Measurements from ENCODE around the gene PSMD5.

The PSMD5 gene

GRCh38 chr9:120863833-120864232, 21.1 kb upstream of the PSMD5 start:
- H3K4me3 ChIP-seq (ENCODE audit: severe bottlenecking), result no peak overlapping the region
- no peak for TF ChIP-seq CTCF (IDR thresholded peaks at IDR 0.05; ENCODE audit: poor library complexity, severe bottlenecking)
- no peak overlapping the region for H3K27ac ChIP-seq (ENCODE audit: poor library complexity, severe bottlenecking)
- H3K9me3 ChIP-seq (ENCODE audit: severe bottlenecking), result no peaks in the 10 kb centered on the region
- peaks cover 5% of the 10 kb centered on the region for H3K4me1 ChIP-seq (ENCODE audit: insufficient read depth, poor library complexity, severe bottlenecking)
- H3K27me3 ChIP-seq (ENCODE audit: insufficient read depth, poor library complexity, severe bottlenecking), result no peaks in the 10 kb centered on the region
- ATAC-seq (ENCODE audit: low read depth), result no peak
- no peak for DNase-seq (ENCODE audit: low spot score)
- H3K36me3 ChIP-seq (ENCODE audit: low read depth), result peaks cover 86% of the 10 kb centered on the region

- no peak for TF ChIP-seq CTCF (IDR thresholded peaks at IDR 0.05; ENCODE audit: poor library complexity, severe bottlenecking)
- no peak for DNase-seq (ENCODE audit: low spot score)
- Histone ChIP-seq H3K36me3 (ENCODE audit: low read depth) (peaks cover 90% of the 10 kb centered on the region), H3K9me3 (ENCODE audit: severe bottlenecking) (no peaks in the 10 kb centered on the region), H3K27me3 (ENCODE audit: insufficient read depth, poor library complexity, severe bottlenecking) (no peaks in the 10 kb centered on the region), H3K27ac (ENCODE audit: poor library complexity, severe bottlenecking) (no peak overlapping the region), H3K4me3 (ENCODE audit: severe bottlenecking) (no peak overlapping the region), H3K4me1 (ENCODE audit: insufficient read depth, poor library complexity, severe bottlenecking) (no peaks in the 10 kb centered on the region)
- ATAC-seq (ENCODE audit: low read depth), result no peak
Measured at GRCh38 chr9:120862452-120862851, 19.7 kb upstream of the PSMD5 start.

GRCh38 chr9:120861935-120862334, 19.2 kb upstream of the PSMD5 start:
- ATAC-seq (ENCODE audit: low read depth), result no peak
- Histone ChIP-seq H3K4me1 (ENCODE audit: insufficient read depth, poor library complexity, severe bottlenecking) (no peaks in the 10 kb centered on the region), H3K4me3 (ENCODE audit: severe bottlenecking) (no peak overlapping the region), H3K27ac (ENCODE audit: poor library complexity, severe bottlenecking) (no peak overlapping the region), H3K36me3 (ENCODE audit: low read depth) (peaks cover 89% of the 10 kb centered on the region), H3K9me3 (ENCODE audit: severe bottlenecking) (no peaks in the 10 kb centered on the region), H3K27me3 (ENCODE audit: insufficient read depth, poor library complexity, severe bottlenecking) (no peaks in the 10 kb centered on the region)
- TF ChIP-seq CTCF (IDR thresholded peaks at IDR 0.05; ENCODE audit: poor library complexity, severe bottlenecking), result no peak
- DNase-seq (ENCODE audit: low spot score), result no peak

GRCh38 chr9:120860083-120860482, 17.4 kb upstream of the PSMD5 start:
- DNase-seq (ENCODE audit: low spot score) (no peak), ATAC-seq (ENCODE audit: low read depth) (no peak)
- peaks cover 70% of the 10 kb centered on the region for H3K36me3 ChIP-seq (ENCODE audit: low read depth)
- H3K4me3 ChIP-seq (ENCODE audit: severe bottlenecking), result no peak overlapping the region
- H3K4me1 ChIP-seq (ENCODE audit: insufficient read depth, poor library complexity, severe bottlenecking), result no peaks in the 10 kb centered on the region
- H3K27ac ChIP-seq (ENCODE audit: poor library complexity, severe bottlenecking), result no peak overlapping the region
- no peaks in the 10 kb centered on the region for H3K9me3 ChIP-seq (ENCODE audit: severe bottlenecking)
- TF ChIP-seq CTCF (IDR thresholded peaks at IDR 0.05; ENCODE audit: poor library complexity, severe bottlenecking), result no peak
- H3K27me3 ChIP-seq (ENCODE audit: insufficient read depth, poor library complexity, severe bottlenecking), result no peaks in the 10 kb centered on the region

- Histone ChIP-seq H3K27ac (ENCODE audit: poor library complexity, severe bottlenecking) (no peak overlapping the region), H3K27me3 (ENCODE audit: insufficient read depth, poor library complexity, severe bottlenecking) (no peaks in the 10 kb centered on the region), H3K4me1 (ENCODE audit: insufficient read depth, poor library complexity, severe bottlenecking) (no peaks in the 10 kb centered on the region), H3K9me3 (ENCODE audit: severe bottlenecking) (no peaks in the 10 kb centered on the region), H3K36me3 (ENCODE audit: low read depth) (peaks cover 63% of the 10 kb centered on the region), H3K4me3 (ENCODE audit: severe bottlenecking) (no peak overlapping the region)
- DNase-seq (ENCODE audit: low spot score), result no peak
- no peak for ATAC-seq (ENCODE audit: low read depth)
- no peak for TF ChIP-seq CTCF (IDR thresholded peaks at IDR 0.05; ENCODE audit: poor library complexity, severe bottlenecking)
Measured at GRCh38 chr9:120859361-120859760, 16.6 kb upstream of the PSMD5 start.

All from RWPE2 (cell line).